Endodermal cell (in vitro differentiated cells): ENCODE results near the gene MKRN2OS. TPM values are rescaled to one million over a fixed set of nuclear protein-coding genes. Genes with fewer than 3 reads are reported as not detected.

Source experiments
- DNase-seq: peaks from one replicate; pipeline ENCODE4 v3.0.0-alpha.2; 2017
- H3K27ac ChIP-seq: 2 replicates; pipeline ENCODE4 v1.5.1; 2013; ENCODE audit warnings: mild to moderate bottlenecking, low read depth, low read length, moderate library complexity
- H3K27me3 ChIP-seq: 2 replicates; pipeline ENCODE4 v1.6.1; 2013; ENCODE audit warnings: mild to moderate bottlenecking, low read length, moderate library complexity; ENCODE audit not compliant: insufficient read depth, control insufficient read depth, poor library complexity, severe bottlenecking
- H3K36me3 ChIP-seq: 2 replicates; pipeline ENCODE4 v1.7.0; 2013; ENCODE audit warnings: mild to moderate bottlenecking, low read length, moderate library complexity; ENCODE audit not compliant: control insufficient read depth, insufficient read depth
- H3K4me1 ChIP-seq: one replicate; pipeline ENCODE4 v1.7.0; 2013; ENCODE audit warnings: low read length; ENCODE audit not compliant: control insufficient read depth, insufficient read depth
- H3K4me3 ChIP-seq: 2 replicates; pipeline ENCODE4 v1.5.1; 2013; ENCODE audit warnings: mild to moderate bottlenecking, low read length, moderate library complexity
- H3K9ac ChIP-seq: 2 replicates; pipeline ENCODE4 v1.6.1; 2013; ENCODE audit warnings: mild to moderate bottlenecking, low read length, moderate library complexity; ENCODE audit not compliant: poor library complexity, severe bottlenecking; ENCODE audit errors: extremely low read depth
- H3K9me3 ChIP-seq: 2 replicates; pipeline ENCODE4 v1.6.1; 2013; ENCODE audit warnings: mild to moderate bottlenecking, low read length, moderate library complexity; ENCODE audit not compliant: control insufficient read depth
- H3K27ac Mint-ChIP-seq: 2 replicates; pipeline ENCODE4 v1.8.0; 2020; ENCODE audit warnings: mixed read lengths
- H3K27me3 Mint-ChIP-seq: 2 replicates; pipeline ENCODE4 v1.8.0; 2021; ENCODE audit warnings: mild to moderate bottlenecking, mixed read lengths; ENCODE audit not compliant: insufficient read depth
- H3K36me3 Mint-ChIP-seq: 2 replicates; pipeline ENCODE4 v1.8.0; 2020; ENCODE audit warnings: low read depth, mixed read lengths
- H3K4me1 Mint-ChIP-seq: 2 replicates; pipeline ENCODE4 v1.8.0; 2020; ENCODE audit warnings: mixed read lengths
- H3K4me3 Mint-ChIP-seq: 2 replicates; pipeline ENCODE4 v1.8.0; 2020; ENCODE audit warnings: mild to moderate bottlenecking, moderate library complexity, mixed read lengths
- H3K9me3 Mint-ChIP-seq: 2 replicates; pipeline ENCODE4 v1.8.0; 2020; ENCODE audit warnings: mild to moderate bottlenecking, mixed read lengths
- WGBS, 2 experiments: methylation state at CpG; one replicate each; pipeline versions ENCODE4 v1.1.5 to v1.1.7; 2013; ENCODE audit warnings: missing lambda C conversion rate in 2 of 2, mixed read lengths in 1 of 2; ENCODE audit not compliant: insufficient coverage in 1 of 2, insufficient read length in 1 of 2; 5-methylcytosine and 5-hydroxymethylcytosine counted together
- total RNA-seq, 2 donors: library from RNA; stranded (reverse); fragmentation: NEBNext Ultra II Directional in 1 of 2; extraction: Animal tissue kit (Norgen Biotek cat#: 25700) in 1 of 2; gene quantifications; 2 replicates in 1 of 2; 3 replicates in 1 of 2; pipeline ENCODE4 v1.2.1, GENCODE V29; 2021
- TF ChIP-seq, protein P1 (sequence below): fragments of 200-600 bp; sonication (generic); conservative IDR thresholded peaks from 2 replicates; pipeline ENCODE4 v1.5.0; 2021; ENCODE audit warnings: antibody characterized with exemption, mild to moderate bottlenecking

Gene MKRN2OS
- total RNA-seq, 2 donors from 2014 or later: 0.84 TPM; not detected in 1

DNA sequence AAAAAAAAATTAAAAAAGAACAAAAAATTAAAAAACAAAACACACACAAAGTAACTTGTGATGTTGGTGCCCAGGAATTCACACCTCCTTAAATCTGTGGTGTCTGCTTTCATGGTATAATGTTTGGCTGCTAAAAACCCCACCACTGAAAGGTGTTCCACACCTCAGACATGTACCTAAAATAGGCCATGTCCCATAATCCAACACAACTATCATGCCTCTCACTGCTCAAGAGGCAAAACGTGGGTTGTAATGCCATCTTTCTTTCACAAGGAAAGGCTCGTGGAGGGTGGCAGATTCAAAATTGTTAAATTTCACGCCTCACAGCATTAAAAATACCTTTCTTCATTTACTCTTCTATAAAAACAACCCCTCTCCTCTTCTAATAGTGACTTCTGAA, 41.1 kb upstream of the MKRN2OS start:
- Histone ChIP-seq H3K27me3 (no peaks in the 10 kb centered on the region), H3K36me3 (peaks cover 98% of the 10 kb centered on the region), H3K4me3 (no peak overlapping the region), H3K9me3 (no peaks in the 10 kb centered on the region), H3K9ac (no peak overlapping the region), H3K4me1 (no peaks in the 10 kb centered on the region), H3K27ac (no peak overlapping the region)
- 92 to 93% methylated on average over 3 of the region's 3 CpGs for WGBS, 2 experiments
- no peaks in the 10 kb centered on the region for H3K27me3 Mint-ChIP-seq
- H3K4me3 Mint-ChIP-seq: no peak overlapping the region
- no peak for DNase-seq
- TF ChIP-seq, protein P1, sequence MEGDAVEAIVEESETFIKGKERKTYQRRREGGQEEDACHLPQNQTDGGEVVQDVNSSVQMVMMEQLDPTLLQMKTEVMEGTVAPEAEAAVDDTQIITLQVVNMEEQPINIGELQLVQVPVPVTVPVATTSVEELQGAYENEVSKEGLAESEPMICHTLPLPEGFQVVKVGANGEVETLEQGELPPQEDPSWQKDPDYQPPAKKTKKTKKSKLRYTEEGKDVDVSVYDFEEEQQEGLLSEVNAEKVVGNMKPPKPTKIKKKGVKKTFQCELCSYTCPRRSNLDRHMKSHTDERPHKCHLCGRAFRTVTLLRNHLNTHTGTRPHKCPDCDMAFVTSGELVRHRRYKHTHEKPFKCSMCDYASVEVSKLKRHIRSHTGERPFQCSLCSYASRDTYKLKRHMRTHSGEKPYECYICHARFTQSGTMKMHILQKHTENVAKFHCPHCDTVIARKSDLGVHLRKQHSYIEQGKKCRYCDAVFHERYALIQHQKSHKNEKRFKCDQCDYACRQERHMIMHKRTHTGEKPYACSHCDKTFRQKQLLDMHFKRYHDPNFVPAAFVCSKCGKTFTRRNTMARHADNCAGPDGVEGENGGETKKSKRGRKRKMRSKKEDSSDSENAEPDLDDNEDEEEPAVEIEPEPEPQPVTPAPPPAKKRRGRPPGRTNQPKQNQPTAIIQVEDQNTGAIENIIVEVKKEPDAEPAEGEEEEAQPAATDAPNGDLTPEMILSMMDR: no peak
- no peak overlapping the region for H3K27ac Mint-ChIP-seq
- peaks cover 70% of the 10 kb centered on the region for H3K36me3 Mint-ChIP-seq
- no peaks in the 10 kb centered on the region for H3K4me1 Mint-ChIP-seq
- H3K9me3 Mint-ChIP-seq: no peaks in the 10 kb centered on the region

DNA sequence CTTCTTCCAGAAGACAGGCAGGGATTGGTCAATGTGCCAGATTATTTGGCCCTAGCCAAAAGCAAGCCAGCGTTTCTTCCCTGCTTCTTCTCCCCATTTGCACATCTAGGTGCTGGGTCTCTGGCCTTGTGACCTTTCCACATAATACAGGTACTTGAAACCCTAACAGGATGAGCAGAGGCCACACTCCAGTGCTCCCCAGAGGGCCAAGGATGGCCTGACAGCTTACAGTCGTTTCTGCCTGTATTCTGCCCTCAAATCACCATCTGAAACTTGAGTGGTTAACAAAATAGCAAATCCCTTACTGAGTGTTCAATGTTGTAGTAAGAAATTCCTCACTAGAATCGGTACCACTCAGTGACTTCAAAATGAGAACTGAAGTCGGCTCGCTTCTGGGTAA, 40.7 kb upstream of the MKRN2OS start:
- Mint-ChIP-seq H3K36me3 (peaks cover 68% of the 10 kb centered on the region), H3K9me3 (no peaks in the 10 kb centered on the region)
- TF ChIP-seq, protein P1: no peak

DNA sequence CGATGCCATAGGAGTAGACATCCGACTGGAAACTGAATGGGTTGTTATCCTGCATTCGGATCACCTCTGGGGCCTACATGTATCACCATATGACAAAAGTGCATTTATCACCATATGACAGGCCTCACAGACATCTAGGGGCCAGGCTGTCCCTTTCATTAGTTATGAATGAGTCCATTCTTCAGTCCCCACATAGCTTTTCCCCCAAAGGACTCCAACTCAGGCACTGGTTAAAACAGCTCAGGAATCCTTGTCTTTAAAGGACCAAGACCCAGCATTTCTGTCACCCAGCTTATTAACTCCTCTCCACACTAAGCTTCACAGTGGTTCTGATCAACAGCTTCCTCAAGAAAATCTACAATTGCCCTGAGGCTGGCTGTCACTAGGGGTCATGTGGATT, 39.9 kb upstream of the MKRN2OS start:
- Mint-ChIP-seq H3K9me3 (no peaks in the 10 kb centered on the region), H3K27ac (peak overlapping the region; percentile 61), H3K27me3 (no peaks in the 10 kb centered on the region), H3K4me1 (no peaks in the 10 kb centered on the region), H3K4me3 (no peak overlapping the region), H3K36me3 (peaks cover 68% of the 10 kb centered on the region)
- no peak for DNase-seq
- H3K27ac ChIP-seq: peak overlapping the region; percentile 12
- H3K36me3 ChIP-seq: peaks cover 94% of the 10 kb centered on the region
- no peak overlapping the region for H3K9ac ChIP-seq
- TF ChIP-seq, protein P1: no peak
- H3K27me3 ChIP-seq: no peaks in the 10 kb centered on the region
- no peak overlapping the region for H3K4me3 ChIP-seq
- no peaks in the 10 kb centered on the region for H3K9me3 ChIP-seq
- 95 to 97% methylated on average over 3 of the region's 3 CpGs for WGBS, 2 experiments
- no peaks in the 10 kb centered on the region for H3K4me1 ChIP-seq

More for the DNA sequence above, 40.7 kb upstream of the MKRN2OS start:
- Mint-ChIP-seq H3K4me3 (no peak overlapping the region), H3K27me3 (no peaks in the 10 kb centered on the region), H3K27ac (no peak overlapping the region), H3K4me1 (no peaks in the 10 kb centered on the region)
- Histone ChIP-seq H3K9ac (no peak overlapping the region), H3K4me1 (no peaks in the 10 kb centered on the region), H3K36me3 (peaks cover 98% of the 10 kb centered on the region), H3K27me3 (no peaks in the 10 kb centered on the region), H3K9me3 (no peaks in the 10 kb centered on the region), H3K27ac (no peak overlapping the region), H3K4me3 (no peak overlapping the region)
- WGBS, 2 experiments: 90 to 91% methylated on average over 5 of the region's 5 CpGs
- no peak for DNase-seq
